Left cardiac atrium (tissue), 4 donors: ENCODE results near the gene DSCAML1. TPM values are rescaled to one million over a fixed set of nuclear protein-coding genes. Genes with fewer than 3 reads are reported as not detected.
"Not testable (repeated sequence)": the region's sequence is repeated elsewhere in the genome, so short reads cannot be mapped to it uniquely, and the experiment has no call there.

Experiments used
- ATAC-seq, 2 donors: fragments of 200-7000 bp; cut with Tn5 transposase; one replicate each; pipeline ENCODE4 v1.9.1; 2020; ENCODE audit warnings: mild to moderate bottlenecking in 2 of 2, moderate library complexity in 2 of 2
- DNase-seq: peaks from one replicate; pipeline ENCODE4 v3.0.0-alpha.2; 2020
- intact Hi-C, 2 donors: fragments of 100-400 bp; cut with DNase I; formaldehyde crosslinking; loops; one replicate each; pipeline versions ENCODE4 v1.14.1 to v1.15.1; 2022 to 2023
- total RNA-seq, 2 donors: library from RNA; stranded (reverse); fragmentation: NEBNext Ultra II Directional; extraction: Animal tissue kit (Norgen Biotek cat#: 25700); gene quantifications; one replicate each; pipeline ENCODE4 v1.2.1, GENCODE V29; 2021
- donor health status: DM: no; HTN: yes; CAD: no.
- donor health status: DM: no; HTN: yes; CAD: no; lungs with severe emphysema.
- donor health status: DM: yes; HTN: yes; CAD: no.
- donor health status: Dilated cardiomyopathy.

DSCAML1 gene
- total RNA-seq, 2 donors from 2014 or later: 0.76 to 0.88 TPM

DNA sequence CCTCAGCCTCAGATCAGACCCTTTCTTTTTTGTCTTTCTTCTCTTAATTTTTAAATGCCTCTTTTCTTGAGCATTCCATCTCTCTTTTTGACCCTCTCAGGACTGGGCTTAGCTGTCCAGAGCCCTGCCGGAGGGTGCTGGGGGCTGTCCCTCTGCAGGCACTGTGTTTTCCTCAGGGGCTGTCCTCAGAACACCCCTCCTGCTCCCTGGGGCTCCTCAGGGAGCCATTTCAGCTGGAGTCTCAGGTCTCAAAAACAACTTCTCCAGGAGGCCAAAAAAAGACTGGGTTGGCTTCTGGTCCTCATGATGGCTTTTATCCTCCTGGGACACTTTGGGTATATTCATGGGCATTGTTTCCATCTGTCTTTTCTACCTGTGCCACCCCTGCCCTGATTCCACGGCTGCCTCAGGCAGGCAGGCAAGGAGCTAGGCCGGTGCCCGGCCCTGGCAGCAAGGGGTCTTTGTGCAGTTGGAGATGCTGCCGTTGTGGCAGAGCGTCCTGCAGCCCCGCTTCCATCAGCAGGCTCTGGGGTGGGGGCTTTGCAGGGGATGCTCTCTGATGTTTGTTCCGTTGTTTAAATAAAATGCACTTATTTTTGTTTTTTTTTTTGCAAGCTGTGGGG is 384.3 kb downstream of the DSCAML1 start:
- intact Hi-C loops: no loop called here
- DNase-seq: no peak

DNA sequence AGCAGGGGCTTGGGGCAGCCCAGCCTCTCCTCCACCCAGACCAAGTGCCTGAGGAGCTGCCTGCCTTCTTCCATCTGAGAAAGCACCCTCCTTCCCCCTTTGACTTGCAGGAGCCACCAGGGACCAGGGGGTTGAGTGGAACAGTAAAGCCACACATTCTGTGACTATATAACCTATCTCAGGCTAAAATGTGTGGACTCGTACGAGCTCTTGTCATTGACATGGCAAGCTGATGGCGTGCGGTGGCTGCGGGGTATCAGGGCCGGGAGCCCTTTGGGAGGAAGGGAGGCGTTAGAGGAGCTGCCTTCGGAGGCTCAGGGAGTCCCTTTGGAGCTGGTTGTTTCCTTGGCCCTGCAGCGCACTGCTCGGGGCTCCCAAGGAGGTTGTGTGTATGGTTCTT is 384.8 kb downstream of the DSCAML1 start:
- intact Hi-C loops: no loop called here
- ATAC-seq: no peak

More for the DNA sequence above, 384.3 kb downstream of the DSCAML1 start:
- no peak for ATAC-seq

DNA sequence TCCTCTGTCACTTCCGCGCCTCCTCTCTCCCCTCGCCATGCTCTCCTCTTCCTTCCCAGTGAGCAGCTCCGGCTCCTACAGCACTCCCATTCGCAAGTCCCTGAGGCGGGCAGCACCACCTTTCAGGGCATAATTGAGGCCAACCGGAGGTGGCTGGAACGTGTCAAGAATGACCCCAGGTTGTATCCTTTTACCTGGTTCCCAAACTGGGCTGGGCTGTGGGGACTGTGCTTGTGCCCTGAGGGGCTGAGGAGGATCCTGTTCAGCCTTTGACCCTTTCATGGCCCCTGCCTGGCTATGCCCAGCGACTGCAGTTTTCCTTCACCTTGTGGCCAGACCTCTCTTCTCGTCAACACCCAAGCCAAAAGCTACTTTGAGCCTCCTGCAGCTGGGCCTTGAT is 385.3 kb downstream of the DSCAML1 start:
- no peak for ATAC-seq
- no peak for DNase-seq
- intact Hi-C loops: no loop called here

More for the DNA sequence above, 384.8 kb downstream of the DSCAML1 start:
- no peak for DNase-seq

DNA sequence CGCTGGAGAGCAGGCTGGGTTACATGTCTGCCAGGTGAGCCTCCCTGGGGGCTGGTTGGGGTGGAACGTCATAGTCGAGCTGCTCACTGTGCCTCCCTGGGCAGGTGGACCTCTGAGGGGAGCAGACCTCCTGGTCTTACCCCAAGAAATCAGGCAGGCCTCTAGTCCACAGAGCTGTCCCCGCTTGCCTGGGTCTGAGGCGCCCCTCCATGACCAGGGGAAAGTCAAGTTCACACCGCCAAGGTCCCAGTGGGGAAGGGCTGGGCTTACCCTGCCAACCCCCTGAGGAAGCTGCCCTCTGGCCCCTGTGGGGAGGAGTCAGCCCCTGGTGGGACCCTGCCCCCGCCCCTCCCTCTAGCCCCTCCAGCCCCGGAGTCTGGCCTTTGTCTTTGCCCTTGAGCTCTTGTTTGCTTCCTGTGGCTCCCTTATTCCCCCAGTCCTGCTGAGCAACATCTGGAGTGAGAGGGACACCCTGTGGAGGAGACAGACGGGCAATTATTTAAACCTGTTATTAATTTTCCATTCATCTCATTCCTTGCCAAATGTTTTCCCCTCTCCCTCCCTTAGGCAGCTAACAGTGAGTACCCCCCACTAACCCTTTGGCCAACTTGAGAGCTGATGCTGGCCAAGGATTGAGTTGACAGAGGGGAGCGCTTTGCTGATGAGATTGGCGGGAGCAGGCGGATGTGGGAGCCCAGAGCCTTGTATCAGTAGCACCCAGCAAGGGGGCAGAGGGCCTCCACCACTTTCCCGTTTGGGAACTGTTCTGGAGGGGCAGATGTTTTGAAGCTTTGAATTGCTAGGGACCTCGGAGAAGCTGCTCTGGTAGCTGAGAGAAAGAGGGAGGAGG is 385.9 kb downstream of the DSCAML1 start:
- intact Hi-C loops: no loop called here
- DNase-seq (no peak), ATAC-seq (no peak)

DNA sequence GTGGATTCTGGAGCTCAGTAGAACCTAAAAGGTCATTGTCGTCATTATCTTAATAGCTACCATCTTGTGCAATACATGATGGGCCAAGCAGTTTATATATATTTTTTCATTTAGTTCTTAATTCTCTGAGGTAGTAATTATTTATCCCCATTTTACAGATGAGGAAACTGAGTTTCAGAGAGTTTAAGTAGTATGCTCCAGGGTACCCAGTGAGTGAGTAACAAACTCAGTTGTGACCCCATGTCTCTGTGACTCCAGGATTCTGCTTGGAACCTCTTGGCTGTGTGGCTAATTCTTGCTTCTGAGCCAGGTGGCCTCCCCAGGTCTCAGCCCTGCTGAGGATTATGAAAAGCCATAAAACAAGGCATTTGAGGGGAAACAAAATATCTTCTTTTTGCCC is 386.8 kb downstream of the DSCAML1 start:
- ATAC-seq (no peak), DNase-seq (no peak)
- intact Hi-C loops: no loop called here

DNA sequence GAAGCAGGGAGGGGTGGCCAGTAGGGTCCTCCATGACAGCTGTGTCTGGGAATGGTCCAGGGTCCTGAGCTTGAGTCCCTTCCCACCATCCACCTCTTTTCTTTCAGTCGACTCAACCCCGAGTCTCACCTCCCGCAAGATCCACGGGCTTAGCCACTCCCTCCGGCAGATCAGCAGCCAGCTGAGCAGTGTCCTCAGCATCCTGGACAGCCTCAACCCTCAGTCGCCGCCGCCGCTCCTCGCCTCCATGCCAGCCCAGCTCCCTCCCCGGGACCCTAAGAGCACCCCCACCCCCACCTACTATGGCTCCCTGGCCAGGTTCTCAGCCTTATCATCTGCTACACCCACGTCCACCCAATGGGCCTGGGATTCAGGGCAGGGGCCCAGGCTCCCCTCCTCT is 387.5 kb downstream of the DSCAML1 start:
- ATAC-seq (no peak), DNase-seq (no peak)
- intact Hi-C loops: no loop called here

DNA sequence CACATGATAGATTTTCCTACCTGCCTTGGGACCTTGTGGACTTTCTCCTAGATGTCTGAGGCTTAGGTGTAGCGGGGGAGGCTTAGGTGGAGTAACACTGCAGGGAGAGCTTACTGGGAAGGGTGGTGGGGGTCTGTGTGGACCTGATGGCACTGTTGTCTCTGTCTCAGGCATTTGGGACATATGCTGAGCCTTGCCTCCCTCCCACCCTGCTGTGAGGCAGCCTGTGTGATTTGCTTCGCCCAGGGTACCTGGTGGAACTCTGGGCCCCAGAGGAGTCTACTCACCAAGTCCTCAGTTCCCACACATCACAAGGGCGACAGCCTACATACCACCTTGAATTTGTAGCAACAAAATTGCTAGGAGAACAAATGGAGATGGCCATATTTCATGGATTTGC is 388.7 kb downstream of the DSCAML1 start:
- intact Hi-C loops: no loop called here
- no peak for ATAC-seq
- DNase-seq: no peak

DNA sequence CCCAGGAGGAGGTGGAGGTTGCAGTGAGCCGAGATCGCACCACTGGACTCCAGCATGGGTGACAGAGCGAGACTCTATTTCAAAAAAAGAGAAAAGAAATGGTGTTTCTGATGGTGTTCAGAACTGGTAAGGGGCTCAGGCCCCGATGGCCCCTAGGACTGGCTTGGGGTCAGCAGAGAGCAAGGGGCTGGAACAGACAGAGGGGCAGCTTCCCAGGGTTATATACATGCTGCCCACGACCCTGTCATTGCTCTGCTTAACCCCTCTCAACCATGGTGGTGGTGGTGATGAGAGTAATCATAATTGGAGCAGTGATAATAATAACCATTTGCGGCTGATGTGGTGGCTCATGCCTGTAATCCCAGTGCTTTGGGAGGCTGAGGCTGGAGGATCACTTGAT is 390.0 kb downstream of the DSCAML1 start:
- intact Hi-C loops: no loop called here
- DNase-seq (no peak), ATAC-seq (no peak)

DNA sequence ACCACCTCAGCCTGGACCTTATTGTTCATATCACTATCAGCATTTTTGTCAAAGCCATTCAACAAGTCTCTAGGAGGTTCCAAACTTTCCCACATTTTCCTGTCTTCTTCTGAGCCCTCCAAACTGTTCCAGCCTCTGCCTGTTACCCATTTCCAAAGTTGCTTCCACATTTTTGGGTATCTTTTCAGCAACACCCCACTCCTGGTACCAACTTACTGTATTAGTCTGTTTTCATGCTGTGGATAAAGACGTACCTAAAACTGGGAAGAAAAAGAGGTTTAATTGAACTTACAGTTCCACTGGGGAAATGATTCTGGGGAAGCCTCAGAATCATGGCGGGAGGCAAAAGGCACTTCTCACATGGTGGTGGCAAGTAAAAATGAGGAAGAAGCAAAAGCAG is 391.1 kb downstream of the DSCAML1 start:
- DNase-seq, intact Hi-C loops, ATAC-seq: not testable (repeated sequence)

DNA sequence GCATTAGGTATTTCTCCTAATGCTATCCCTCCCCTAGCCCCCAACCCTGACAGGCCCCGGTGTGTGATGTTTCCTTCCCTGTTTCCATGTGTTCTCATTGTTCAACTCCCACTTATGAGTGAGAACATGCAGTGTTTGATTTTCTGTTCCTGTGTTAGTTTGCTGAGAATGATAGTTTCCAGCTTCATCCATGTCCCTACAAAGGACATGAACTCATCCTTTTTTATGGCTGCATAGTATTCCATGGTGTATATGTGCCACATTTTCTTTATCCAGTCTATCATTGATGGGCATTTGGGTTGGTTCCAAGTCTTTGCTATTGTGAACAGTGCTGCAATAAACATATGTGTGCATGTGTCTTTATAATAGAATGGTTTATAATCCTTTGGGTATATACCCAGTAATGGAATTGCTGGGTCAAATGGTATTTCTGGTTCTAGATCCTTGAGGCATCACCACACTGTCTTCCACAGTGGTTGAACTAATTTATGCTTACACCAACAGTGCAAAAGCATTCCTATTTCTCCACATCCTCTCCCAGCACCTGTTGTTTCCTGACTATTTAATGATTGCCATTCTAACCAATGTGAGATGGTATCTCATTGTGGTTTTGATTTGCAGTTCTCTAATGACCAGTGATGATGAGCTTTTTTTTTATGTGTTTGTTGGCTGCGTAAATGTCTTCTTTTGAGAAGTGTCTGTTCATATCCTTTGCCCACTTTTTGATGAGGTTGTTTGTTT is 397.7 kb downstream of the DSCAML1 start:
- ATAC-seq, DNase-seq, intact Hi-C loops: not testable (repeated sequence)

DNA sequence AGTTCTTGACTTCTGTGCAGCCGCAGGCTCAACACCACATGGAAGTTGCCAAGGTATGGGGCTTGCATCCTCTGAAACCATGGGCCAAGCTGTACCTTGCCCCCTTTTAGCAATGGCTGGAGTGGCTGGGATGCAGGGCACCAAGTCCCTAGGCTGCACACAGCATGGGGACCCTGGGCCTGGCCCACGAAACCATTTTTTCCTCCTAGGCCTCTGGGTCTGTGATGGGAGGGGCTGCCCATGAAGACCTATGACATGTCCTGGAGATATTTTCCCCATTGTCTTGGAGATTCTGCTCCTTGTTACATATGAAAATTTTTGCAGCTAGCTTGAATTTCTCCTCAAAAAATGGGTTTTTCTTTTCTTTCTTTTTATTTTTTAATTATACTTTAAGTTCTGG is 398.4 kb downstream of the DSCAML1 start:
- DNase-seq, intact Hi-C loops, ATAC-seq: not testable (repeated sequence)

DNA sequence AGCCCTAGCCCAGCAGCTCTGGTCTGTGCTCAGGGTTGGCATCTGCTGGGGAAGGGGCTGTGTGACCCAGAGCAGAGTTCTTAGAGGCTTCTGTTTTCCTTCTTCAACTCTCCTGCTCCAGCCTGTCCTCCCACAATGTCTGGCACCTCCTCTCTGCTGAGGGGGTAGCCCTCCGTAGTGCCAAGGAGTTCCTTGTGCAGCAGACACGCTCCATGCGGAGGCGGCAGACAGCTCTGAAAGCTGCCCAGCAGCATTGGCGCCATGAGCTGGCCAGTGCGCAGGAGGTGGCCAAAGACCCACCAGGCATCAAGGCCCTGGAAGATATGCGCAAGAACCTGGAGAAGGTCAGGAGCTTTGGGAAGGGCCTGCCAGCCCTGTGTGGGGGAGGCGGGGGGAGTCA is 400.0 kb downstream of the DSCAML1 start:
- intact Hi-C loops: no loop called here
- ATAC-seq (no peak), DNase-seq (no peak)

DNA sequence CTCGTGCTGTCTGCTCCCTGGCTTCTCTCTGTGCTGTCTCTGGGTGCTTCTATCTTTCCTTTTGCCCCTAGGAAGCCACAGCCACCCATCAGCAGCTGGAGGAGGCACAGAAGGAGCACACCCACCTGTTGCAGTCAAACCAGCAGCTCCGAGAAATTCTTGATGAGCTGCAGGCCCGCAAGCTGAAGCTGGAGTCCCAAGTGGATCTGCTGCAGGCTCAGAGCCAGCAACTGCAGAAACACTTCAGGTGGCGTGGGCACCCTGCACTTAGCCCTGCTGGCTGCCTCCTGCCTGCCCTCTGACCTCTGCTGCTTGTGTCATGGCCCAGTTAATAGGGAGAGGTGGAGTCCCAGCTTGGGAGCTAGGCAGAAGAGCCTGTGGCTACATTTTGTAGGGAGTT is 401.5 kb downstream of the DSCAML1 start:
- DNase-seq (no peak), ATAC-seq (no peak)
- intact Hi-C loops: no loop called here

DNA sequence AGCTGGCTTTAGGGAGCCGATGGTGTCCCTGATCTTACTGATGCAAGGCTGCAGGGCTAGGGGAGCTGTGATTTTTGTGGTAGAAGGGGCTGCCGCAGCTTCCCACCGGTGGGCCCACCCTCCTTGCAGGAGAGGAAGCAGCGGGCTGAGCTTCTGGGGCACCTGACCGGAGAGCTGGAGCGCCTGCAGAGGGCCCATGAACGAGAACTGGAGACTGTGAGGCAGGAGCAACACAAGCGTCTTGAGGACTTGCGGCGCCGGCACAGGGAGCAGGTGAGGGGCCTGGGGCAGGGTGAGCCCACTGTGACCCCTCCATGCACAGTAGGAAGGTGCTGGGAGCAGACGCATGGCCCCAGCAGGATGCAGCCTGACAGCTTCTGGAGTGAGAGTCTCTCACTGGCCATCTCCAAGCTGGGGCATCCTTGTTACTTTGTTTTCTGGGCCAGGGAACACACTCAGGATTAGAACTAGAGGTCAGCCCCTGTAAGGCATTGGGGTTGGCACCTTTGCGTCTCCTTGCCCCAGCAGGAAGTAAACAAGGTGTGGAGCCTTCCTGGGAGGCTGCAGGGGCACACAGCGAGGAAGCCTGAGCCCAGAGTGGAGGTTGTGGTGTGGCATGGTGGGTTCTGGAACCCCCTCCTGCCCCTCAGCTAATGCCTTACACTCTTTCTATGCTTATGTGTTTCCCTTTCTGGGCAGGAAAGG is 402.6 kb downstream of the DSCAML1 start:
- intact Hi-C loops: no loop called here
- DNase-seq (no peak), ATAC-seq (no peak)

DNA sequence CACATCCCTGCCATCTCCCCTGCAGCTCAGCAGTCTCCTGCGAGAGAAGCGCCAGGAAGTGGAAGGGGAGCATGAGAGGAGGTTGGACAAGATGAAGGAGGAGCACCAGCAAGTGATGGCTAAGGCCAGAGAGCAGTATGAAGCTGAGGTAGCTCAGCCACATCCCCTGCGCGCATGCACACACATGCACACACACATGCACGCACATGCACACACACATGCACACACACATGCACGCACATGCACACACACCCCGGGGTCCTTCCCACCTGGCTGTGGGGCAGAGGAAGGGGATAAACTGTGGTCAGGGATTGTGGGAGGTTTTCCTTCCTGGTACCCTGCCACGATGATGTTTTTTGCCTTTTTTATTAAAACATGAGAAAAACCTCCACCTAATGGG is 404.0 kb downstream of the DSCAML1 start:
- DNase-seq: no peak
- intact Hi-C loops: no loop called here
- ATAC-seq: no peak

DNA sequence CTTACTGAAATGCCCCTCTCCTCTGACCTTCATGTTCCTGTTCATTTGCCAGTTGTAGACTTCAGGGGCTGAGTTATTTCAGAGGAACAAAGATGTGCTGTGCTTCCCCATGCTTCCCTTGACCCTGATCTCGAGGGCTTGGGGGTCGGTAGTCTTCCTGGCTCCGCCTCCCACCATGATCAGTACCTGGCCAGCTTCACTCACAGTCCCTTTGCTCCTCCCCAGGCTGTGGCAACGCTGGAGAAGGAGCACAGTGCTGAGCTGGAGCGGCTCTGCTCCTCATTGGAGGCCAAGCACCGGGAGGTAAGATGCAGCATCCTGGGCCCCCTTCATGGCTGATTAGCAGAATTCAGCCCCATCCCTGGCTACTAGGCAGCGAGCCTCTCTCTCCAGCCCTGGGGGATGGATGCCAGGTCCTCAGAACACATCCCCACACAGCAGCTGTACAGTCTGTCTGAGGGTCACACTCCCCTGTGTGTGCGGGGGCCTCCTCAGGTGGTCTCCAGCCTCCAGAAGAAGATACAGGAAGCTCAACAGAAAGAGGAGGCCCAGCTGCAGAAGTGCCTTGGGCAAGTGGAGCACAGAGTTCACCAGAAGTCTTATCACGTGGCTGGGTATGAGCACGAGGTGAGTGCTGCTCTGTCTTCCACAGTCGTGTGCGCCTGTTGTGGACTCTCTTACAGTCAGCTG is 404.9 kb downstream of the DSCAML1 start:
- ATAC-seq (no peak), DNase-seq (no peak)
- intact Hi-C loops: no loop called here

DNA sequence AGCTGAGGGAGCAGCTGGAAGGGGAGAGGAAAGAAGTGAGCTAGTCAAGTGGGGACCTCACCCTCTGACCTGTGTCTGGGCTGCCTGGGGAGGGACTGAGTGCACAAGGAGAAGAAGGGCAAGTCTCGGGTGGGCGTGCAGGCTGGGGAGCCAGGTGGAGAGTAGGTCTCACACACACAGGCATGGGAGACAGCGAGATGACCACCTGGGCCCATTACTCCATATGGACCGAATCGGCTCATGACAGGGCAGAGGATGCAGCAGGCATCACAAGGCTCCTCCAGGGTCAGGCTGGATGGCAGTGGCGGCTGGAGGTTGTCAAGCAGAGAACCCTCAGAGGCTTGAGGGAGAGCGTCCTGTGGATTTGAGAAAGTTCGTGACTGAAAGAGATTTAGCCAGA is 405.8 kb downstream of the DSCAML1 start:
- intact Hi-C loops: no loop called here
- ATAC-seq (no peak), DNase-seq (no peak)

DNA sequence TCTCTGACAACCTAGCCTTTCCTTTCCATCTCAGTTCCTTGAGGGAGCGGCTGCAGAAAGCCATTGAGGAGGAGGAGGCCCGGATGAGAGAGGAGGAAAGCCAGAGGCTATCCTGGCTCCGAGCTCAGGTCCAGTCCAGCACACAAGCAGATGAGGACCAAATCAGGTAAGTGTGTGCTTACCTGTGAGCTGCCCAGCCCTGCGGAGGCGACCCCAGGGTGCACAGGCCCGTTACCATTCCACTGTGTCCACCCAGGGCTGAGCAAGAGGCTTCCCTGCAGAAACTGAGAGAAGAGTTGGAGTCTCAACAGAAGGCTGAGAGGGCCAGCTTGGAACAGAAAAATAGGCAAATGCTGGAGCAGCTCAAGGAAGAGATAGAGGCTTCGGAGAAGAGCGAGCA is 406.3 kb downstream of the DSCAML1 start:
- DNase-seq (no peak), ATAC-seq (no peak)
- intact Hi-C loops: no loop called here
